ENCODE data around the gene FXYD3.
A peak's percentile ranks its signal among the peaks of the same experiment; 100 is the strongest.

Gene FXYD3

DNA sequence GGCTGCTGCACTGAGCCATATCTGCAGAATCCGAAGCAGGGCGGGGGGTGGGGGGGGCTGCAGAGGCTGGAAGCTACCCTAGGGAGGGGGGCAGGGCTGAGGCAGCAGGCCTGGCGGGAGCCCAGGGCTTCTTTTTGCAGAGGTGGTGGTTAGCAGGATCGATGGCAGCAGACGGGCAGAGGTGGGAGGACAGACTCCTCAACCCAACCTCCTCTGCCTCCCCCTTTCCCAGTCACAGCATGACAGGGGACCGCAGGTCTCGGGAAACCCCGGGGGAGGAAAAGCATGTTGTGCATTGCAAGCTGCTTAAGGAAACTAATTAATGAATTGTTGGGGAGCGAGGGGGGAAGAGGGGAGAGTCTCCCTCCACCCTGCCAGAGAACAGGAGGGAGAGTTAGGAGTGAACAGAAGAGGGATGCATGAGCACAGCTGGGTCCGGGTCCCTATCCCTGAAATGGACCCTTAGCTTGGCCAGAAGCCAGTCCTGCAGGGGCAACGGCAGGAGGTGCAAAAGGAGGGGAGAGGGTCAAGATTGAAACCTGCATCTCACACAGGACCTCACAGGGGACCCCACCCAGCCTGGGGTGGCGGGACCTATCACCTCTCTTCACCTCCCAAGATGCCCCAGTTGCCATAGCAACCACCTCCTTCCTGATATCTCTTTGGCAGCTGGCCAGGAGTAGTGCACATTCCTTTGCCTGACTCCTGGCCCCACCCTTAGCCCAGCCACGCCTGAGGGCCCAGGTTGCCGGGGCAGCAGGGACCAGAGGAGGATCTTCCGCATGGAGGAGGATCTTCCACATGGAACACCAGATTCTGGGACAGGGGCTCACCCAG is 29.2 kb downstream of the FXYD3 start:
- H3K27me3 ChIP-seq (ENCODE audit: insufficient read depth, low read length, poor library complexity): peaks cover 6% of the 10 kb centered on the region
- DNase-seq: peak; percentile 93

DNA sequence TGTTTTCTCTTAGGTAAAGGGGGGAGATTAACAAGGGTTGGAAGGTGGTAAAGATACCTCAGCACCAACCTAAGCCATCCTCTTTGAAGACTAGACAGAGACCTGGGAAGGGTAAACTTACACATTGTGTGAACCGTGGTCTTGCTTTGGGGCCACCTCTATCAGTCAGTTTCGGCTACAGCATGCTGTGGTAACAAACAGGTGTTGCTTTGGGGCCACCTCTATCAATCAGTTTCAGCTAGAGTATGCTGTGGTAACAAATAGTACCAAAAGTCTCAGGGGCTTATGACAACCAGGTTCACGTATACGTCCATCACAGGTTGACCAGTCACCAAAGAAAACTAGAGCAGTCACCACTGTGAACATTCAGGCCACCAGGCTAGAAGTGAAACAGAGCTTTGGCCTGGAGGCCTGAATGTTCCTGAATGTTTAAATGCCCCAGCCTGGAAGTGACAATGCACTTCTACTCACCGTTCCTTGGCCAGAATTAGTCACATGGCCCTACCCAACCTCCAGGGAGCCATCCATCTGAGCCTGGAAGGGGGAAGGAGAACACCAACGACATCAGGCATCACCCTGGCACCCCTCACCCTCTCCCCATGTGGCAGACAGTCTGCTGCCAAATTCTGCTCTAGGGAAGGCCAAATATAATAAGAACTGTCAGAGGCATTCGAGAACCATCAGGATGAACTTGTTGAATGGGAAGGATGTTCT is 31.3 kb downstream of the FXYD3 start:
- Histone ChIP-seq H3K36me3 (ENCODE audit: control insufficient read depth, insufficient read depth, low read length) (no peaks in the 10 kb centered on the region), H3K4me2 (ENCODE audit: low read length) (no peak overlapping the region), H2BK120ac (ENCODE audit: low read depth, low read length) (no peak overlapping the region), H2AK5ac (ENCODE audit: low read length) (no peak overlapping the region), H3K79me2 (ENCODE audit: control insufficient read depth, insufficient read depth, low read length) (no peaks in the 10 kb centered on the region), H3K4me1 (ENCODE audit: control insufficient read depth, low read depth, low read length) (peaks cover 2% of the 10 kb centered on the region), H3K18ac (ENCODE audit: low read length) (no peak overlapping the region), H3K79me1 (ENCODE audit: low read length) (no peaks in the 10 kb centered on the region), H3K9ac (ENCODE audit: low read length) (no peak overlapping the region), H3K4ac (ENCODE audit: low read depth, low read length) (no peak overlapping the region), H3K56ac (ENCODE audit: low read length) (no peak overlapping the region), H4K5ac (ENCODE audit: low read length) (no peak overlapping the region), H3K27me3 (ENCODE audit: insufficient read depth, low read length, poor library complexity) (peaks cover 6% of the 10 kb centered on the region), H4K8ac (ENCODE audit: low read depth, low read length) (no peak overlapping the region), H3K4me3 (ENCODE audit: low read length) (no peak overlapping the region), H2BK15ac (replicated peaks; ENCODE audit: low read depth) (no peak overlapping the region), H3K27ac (ENCODE audit: low read depth, low read length) (no peak overlapping the region), H2BK5ac (ENCODE audit: low read length) (no peak overlapping the region), H3K23ac (ENCODE audit: low read length) (no peak overlapping the region)
- no CpG with 5 or more reads among the region's 7 CpGs for WGBS (ENCODE audit: extremely low coverage, insufficient coverage, low lambda C conversion rate)
- DNase-seq: no peak

More for the DNA sequence above, 29.2 kb downstream of the FXYD3 start:
- no peak overlapping the region for H2BK15ac ChIP-seq (replicated peaks; ENCODE audit: low read depth)
- no peak overlapping the region for H2AK5ac ChIP-seq (ENCODE audit: low read length)
- H3K56ac ChIP-seq (ENCODE audit: low read length): no peak overlapping the region
- no peaks in the 10 kb centered on the region for H3K79me2 ChIP-seq (ENCODE audit: control insufficient read depth, insufficient read depth, low read length)
- no peak overlapping the region for H4K5ac ChIP-seq (ENCODE audit: low read length)
- H3K27ac ChIP-seq (ENCODE audit: low read depth, low read length): no peak overlapping the region
- no peak overlapping the region for H3K9ac ChIP-seq (ENCODE audit: low read length)
- H3K79me1 ChIP-seq (ENCODE audit: low read length): no peaks in the 10 kb centered on the region
- no peak overlapping the region for H2BK120ac ChIP-seq (ENCODE audit: low read depth, low read length)
- no peak overlapping the region for H4K8ac ChIP-seq (ENCODE audit: low read depth, low read length)
- no peak overlapping the region for H3K4me2 ChIP-seq (ENCODE audit: low read length)
- no peak overlapping the region for H3K18ac ChIP-seq (ENCODE audit: low read length)
- no peak overlapping the region for H3K23ac ChIP-seq (ENCODE audit: low read length)
- no peak overlapping the region for H3K4me3 ChIP-seq (ENCODE audit: low read length)
- H3K4me1 ChIP-seq (ENCODE audit: control insufficient read depth, low read depth, low read length): peaks cover 4% of the 10 kb centered on the region
- H3K4ac ChIP-seq (ENCODE audit: low read depth, low read length): no peak overlapping the region
- WGBS (ENCODE audit: extremely low coverage, insufficient coverage, low lambda C conversion rate): no CpG with 5 or more reads among the region's 15 CpGs
- H2BK5ac ChIP-seq (ENCODE audit: low read length): no peak overlapping the region
- H3K36me3 ChIP-seq (ENCODE audit: control insufficient read depth, insufficient read depth, low read length): no peaks in the 10 kb centered on the region

- Histone ChIP-seq H3K18ac (ENCODE audit: low read length) (no peak overlapping the region), H4K5ac (ENCODE audit: low read length) (no peak overlapping the region)
These were observed 33.8 kb downstream of the FXYD3 start for GRCh38 chr19:35149463-35149862.

GRCh38 chr19:35150445-35150844 is 34.8 kb downstream of the FXYD3 start:
- no peak overlapping the region for H2BK5ac ChIP-seq (ENCODE audit: low read length)
- no peaks in the 10 kb centered on the region for H3K79me2 ChIP-seq (ENCODE audit: control insufficient read depth, insufficient read depth, low read length)
- no peak overlapping the region for H3K4me2 ChIP-seq (ENCODE audit: low read length)
- no peak overlapping the region for H4K5ac ChIP-seq (ENCODE audit: low read length)
- H2AK5ac ChIP-seq (ENCODE audit: low read length): no peak overlapping the region
- H3K4ac ChIP-seq (ENCODE audit: low read depth, low read length): no peak overlapping the region
- H3K27ac ChIP-seq (ENCODE audit: low read depth, low read length): no peak overlapping the region
- H2BK15ac ChIP-seq (replicated peaks; ENCODE audit: low read depth): no peak overlapping the region
- H3K23ac ChIP-seq (ENCODE audit: low read length): no peak overlapping the region
- no peak overlapping the region for H3K18ac ChIP-seq (ENCODE audit: low read length)
- H3K4me1 ChIP-seq (ENCODE audit: control insufficient read depth, low read depth, low read length): no peaks in the 10 kb centered on the region
- DNase-seq: no peak
- no peaks in the 10 kb centered on the region for H3K79me1 ChIP-seq (ENCODE audit: low read length)
- H3K27me3 ChIP-seq (ENCODE audit: insufficient read depth, low read length, poor library complexity): no peaks in the 10 kb centered on the region
- H3K36me3 ChIP-seq (ENCODE audit: control insufficient read depth, insufficient read depth, low read length): no peaks in the 10 kb centered on the region
- no peak overlapping the region for H2BK120ac ChIP-seq (ENCODE audit: low read depth, low read length)
- WGBS (ENCODE audit: extremely low coverage, insufficient coverage, low lambda C conversion rate): no CpG with 5 or more reads among the region's 2 CpGs
- H3K4me3 ChIP-seq (ENCODE audit: low read length): no peak overlapping the region
- no peak overlapping the region for H4K8ac ChIP-seq (ENCODE audit: low read depth, low read length)
- no peak overlapping the region for H3K9ac ChIP-seq (ENCODE audit: low read length)
- H3K56ac ChIP-seq (ENCODE audit: low read length): no peak overlapping the region

More at GRCh38 chr19:35149463-35149862, 33.8 kb downstream of the FXYD3 start:
- Histone ChIP-seq H2AK5ac (ENCODE audit: low read length) (no peak overlapping the region), H3K27ac (ENCODE audit: low read depth, low read length) (no peak overlapping the region), H3K79me2 (ENCODE audit: control insufficient read depth, insufficient read depth, low read length) (no peaks in the 10 kb centered on the region), H2BK120ac (ENCODE audit: low read depth, low read length) (no peak overlapping the region), H3K4ac (ENCODE audit: low read depth, low read length) (no peak overlapping the region), H2BK5ac (ENCODE audit: low read length) (no peak overlapping the region), H2BK15ac (replicated peaks; ENCODE audit: low read depth) (no peak overlapping the region), H3K27me3 (ENCODE audit: insufficient read depth, low read length, poor library complexity) (no peaks in the 10 kb centered on the region), H3K4me1 (ENCODE audit: control insufficient read depth, low read depth, low read length) (no peaks in the 10 kb centered on the region), H3K23ac (ENCODE audit: low read length) (no peak overlapping the region), H3K9ac (ENCODE audit: low read length) (no peak overlapping the region), H4K8ac (ENCODE audit: low read depth, low read length) (no peak overlapping the region), H3K79me1 (ENCODE audit: low read length) (no peaks in the 10 kb centered on the region), H3K4me2 (ENCODE audit: low read length) (no peak overlapping the region), H3K56ac (ENCODE audit: low read length) (no peak overlapping the region), H3K4me3 (ENCODE audit: low read length) (no peak overlapping the region), H3K36me3 (ENCODE audit: control insufficient read depth, insufficient read depth, low read length) (no peaks in the 10 kb centered on the region)
- DNase-seq: no peak
- no CpG with 5 or more reads among the region's 3 CpGs for WGBS (ENCODE audit: extremely low coverage, insufficient coverage, low lambda C conversion rate)

GRCh38 chr19:35151273-35152065 is 35.8 kb downstream of the FXYD3 start:
- H3K4me1 ChIP-seq (ENCODE audit: control insufficient read depth, low read depth, low read length): no peaks in the 10 kb centered on the region
- H3K9ac ChIP-seq (ENCODE audit: low read length): no peak overlapping the region
- no peak overlapping the region for H3K23ac ChIP-seq (ENCODE audit: low read length)
- H2BK5ac ChIP-seq (ENCODE audit: low read length): no peak overlapping the region
- no peak overlapping the region for H3K56ac ChIP-seq (ENCODE audit: low read length)
- H2BK120ac ChIP-seq (ENCODE audit: low read depth, low read length): no peak overlapping the region
- no peak overlapping the region for H2AK5ac ChIP-seq (ENCODE audit: low read length)
- no peak overlapping the region for H2BK15ac ChIP-seq (replicated peaks; ENCODE audit: low read depth)
- H3K4ac ChIP-seq (ENCODE audit: low read depth, low read length): no peak overlapping the region
- H3K4me3 ChIP-seq (ENCODE audit: low read length): no peak overlapping the region
- no peaks in the 10 kb centered on the region for H3K36me3 ChIP-seq (ENCODE audit: control insufficient read depth, insufficient read depth, low read length)
- no peaks in the 10 kb centered on the region for H3K79me2 ChIP-seq (ENCODE audit: control insufficient read depth, insufficient read depth, low read length)
- no peak overlapping the region for H4K5ac ChIP-seq (ENCODE audit: low read length)
- no peak overlapping the region for H4K8ac ChIP-seq (ENCODE audit: low read depth, low read length)
- peak; percentile 49 for DNase-seq
- H3K18ac ChIP-seq (ENCODE audit: low read length): no peak overlapping the region
- peaks cover 1% of the 10 kb centered on the region for H3K79me1 ChIP-seq (ENCODE audit: low read length)
- no CpG with 5 or more reads among the region's 20 CpGs for WGBS (ENCODE audit: extremely low coverage, insufficient coverage, low lambda C conversion rate)
- no peak overlapping the region for H3K4me2 ChIP-seq (ENCODE audit: low read length)
- no peak overlapping the region for H3K27ac ChIP-seq (ENCODE audit: low read depth, low read length)
- H3K27me3 ChIP-seq (ENCODE audit: insufficient read depth, low read length, poor library complexity): no peaks in the 10 kb centered on the region

Measured in mesendoderm (in vitro differentiated cells).